Measurements from ENCODE around the gene COMTD1.

DNA sequence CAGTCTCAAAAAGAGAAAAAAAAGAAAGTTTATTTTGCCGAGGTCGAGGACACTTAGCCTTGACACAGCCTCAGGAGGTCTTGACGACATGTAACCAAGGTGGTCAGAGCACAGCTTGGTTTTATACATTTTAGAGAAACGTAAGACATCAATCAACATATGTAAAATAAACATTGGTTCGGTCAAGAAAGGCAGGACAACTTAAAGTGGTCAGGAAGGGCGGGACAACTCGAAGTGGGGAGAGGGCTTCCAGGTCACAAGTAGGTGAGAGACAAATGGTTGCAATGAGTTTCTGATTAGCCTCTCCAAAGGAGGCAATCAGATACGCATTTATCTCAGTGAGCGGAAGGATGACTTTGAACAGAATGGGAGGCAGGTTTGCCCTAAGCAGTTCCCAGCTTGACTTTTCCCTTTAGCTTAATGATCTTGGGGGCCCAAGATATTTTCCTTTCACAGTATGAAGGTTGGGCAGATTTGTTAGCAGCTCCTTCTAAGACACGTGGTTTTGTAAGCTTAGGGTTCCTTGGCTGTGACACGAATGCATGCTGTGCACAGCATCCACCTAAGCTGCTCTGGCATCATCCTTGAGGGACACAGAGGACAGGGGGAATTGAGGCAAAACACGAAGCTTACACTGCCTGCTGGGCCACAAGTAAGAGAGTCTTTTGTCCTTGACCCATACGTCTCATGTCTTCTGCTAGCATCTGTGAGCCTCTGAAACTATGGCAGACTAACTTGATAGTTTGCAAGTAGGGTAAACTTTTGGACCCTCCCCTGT, 28.5 kb downstream of the COMTD1 start:
- TF ChIP-seq, protein P1, sequence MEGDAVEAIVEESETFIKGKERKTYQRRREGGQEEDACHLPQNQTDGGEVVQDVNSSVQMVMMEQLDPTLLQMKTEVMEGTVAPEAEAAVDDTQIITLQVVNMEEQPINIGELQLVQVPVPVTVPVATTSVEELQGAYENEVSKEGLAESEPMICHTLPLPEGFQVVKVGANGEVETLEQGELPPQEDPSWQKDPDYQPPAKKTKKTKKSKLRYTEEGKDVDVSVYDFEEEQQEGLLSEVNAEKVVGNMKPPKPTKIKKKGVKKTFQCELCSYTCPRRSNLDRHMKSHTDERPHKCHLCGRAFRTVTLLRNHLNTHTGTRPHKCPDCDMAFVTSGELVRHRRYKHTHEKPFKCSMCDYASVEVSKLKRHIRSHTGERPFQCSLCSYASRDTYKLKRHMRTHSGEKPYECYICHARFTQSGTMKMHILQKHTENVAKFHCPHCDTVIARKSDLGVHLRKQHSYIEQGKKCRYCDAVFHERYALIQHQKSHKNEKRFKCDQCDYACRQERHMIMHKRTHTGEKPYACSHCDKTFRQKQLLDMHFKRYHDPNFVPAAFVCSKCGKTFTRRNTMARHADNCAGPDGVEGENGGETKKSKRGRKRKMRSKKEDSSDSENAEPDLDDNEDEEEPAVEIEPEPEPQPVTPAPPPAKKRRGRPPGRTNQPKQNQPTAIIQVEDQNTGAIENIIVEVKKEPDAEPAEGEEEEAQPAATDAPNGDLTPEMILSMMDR (IDR thresholded peaks at IDR 0.05; ENCODE audit: control extremely low read depth in 1 of 3, insufficient read depth in 1 of 3, low read depth in 1 of 3, low read length in 3 of 3) = no peak
- TF ChIP-seq JUND (IDR thresholded peaks at IDR 0.05; ENCODE audit: low read length) = no peak
- TF ChIP-seq POLR2A (IDR thresholded peaks at IDR 0.05; ENCODE audit: control extremely low read depth in 1 of 2, low read depth in 2 of 2, low read length in 2 of 2) = no peak
- TF ChIP-seq, protein P2, sequence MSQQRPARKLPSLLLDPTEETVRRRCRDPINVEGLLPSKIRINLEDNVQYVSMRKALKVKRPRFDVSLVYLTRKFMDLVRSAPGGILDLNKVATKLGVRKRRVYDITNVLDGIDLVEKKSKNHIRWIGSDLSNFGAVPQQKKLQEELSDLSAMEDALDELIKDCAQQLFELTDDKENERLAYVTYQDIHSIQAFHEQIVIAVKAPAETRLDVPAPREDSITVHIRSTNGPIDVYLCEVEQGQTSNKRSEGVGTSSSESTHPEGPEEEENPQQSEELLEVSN (IDR thresholded peaks at IDR 0.05) = no peak
- no peak for TF ChIP-seq EZH2 (IDR thresholded peaks at IDR 0.05; ENCODE audit: low read depth, low read length, severe bottlenecking)
- no peak for TF ChIP-seq SP4 (IDR thresholded peaks at IDR 0.05; ENCODE audit: low read length)
- TF ChIP-seq POLR2AphosphoS5 (IDR thresholded peaks at IDR 0.05; ENCODE audit: low read depth, low read length) = no peak
- TF ChIP-seq HDAC2 (IDR thresholded peaks at IDR 0.05; ENCODE audit: borderline replicate concordance in 1 of 2, low read depth in 2 of 2, low read length in 2 of 2) = no peak
